GM18517 (cell line): ENCODE data around the gene SLC13A3.

ENCODE experiments used
- ATAC-seq: cut with Tn5 transposase; IDR thresholded peaks from one replicate; pipeline ENCODE4 v1.9.1; 2021; ENCODE audit warnings: mild to moderate bottlenecking, moderate library complexity; ENCODE audit not compliant: unreplicated experiment

Gene SLC13A3

GRCh38 chr20:46607191-46607848 lies 43.9 kb downstream of the SLC13A3 start:
- no peak for ATAC-seq

GRCh38 chr20:46606817-46607190 lies 44.5 kb downstream of the SLC13A3 start:
- no peak for ATAC-seq

GRCh38 chr20:46605978-46606816 lies 45.1 kb downstream of the SLC13A3 start:
- ATAC-seq: no peak

GRCh38 chr20:46605181-46605580 lies 46.1 kb downstream of the SLC13A3 start:
- no peak for ATAC-seq

GRCh38 chr20:46604551-46605133 lies 46.6 kb downstream of the SLC13A3 start:
- no peak for ATAC-seq

GRCh38 chr20:46602429-46602828 lies 48.8 kb downstream of the SLC13A3 start:
- ATAC-seq: no peak

- no peak for ATAC-seq
These were observed 49.6 kb downstream of the SLC13A3 start for GRCh38 chr20:46601603-46602122.

- ATAC-seq: no peak
These were observed 50.9 kb downstream of the SLC13A3 start for GRCh38 chr20:46600286-46600752.

- no peak for ATAC-seq
These were observed 51.9 kb downstream of the SLC13A3 start for GRCh38 chr20:46599227-46599987.

GRCh38 chr20:46595933-46596332 lies 55.3 kb downstream of the SLC13A3 start:
- no peak for ATAC-seq

- no peak for ATAC-seq
These were observed 56.5 kb downstream of the SLC13A3 start for GRCh38 chr20:46594725-46595124.

GRCh38 chr20:46592580-46593362 lies 58.5 kb downstream of the SLC13A3 start:
- no peak for ATAC-seq

- ATAC-seq: no peak
These were observed 60.8 kb downstream of the SLC13A3 start for GRCh38 chr20:46590443-46590842.

GRCh38 chr20:46588532-46589511 lies 62.4 kb downstream of the SLC13A3 start:
- no peak for ATAC-seq

- no peak for ATAC-seq
These were observed 63.3 kb downstream of the SLC13A3 start for GRCh38 chr20:46587986-46588385.

- no peak for ATAC-seq
These were observed 64.5 kb downstream of the SLC13A3 start for GRCh38 chr20:46586724-46587123.

GRCh38 chr20:46584508-46584907 lies 66.8 kb downstream of the SLC13A3 start:
- no peak for ATAC-seq

GRCh38 chr20:46583411-46584214 lies 67.6 kb downstream of the SLC13A3 start:
- ATAC-seq: no peak
